ENCODE results near the gene ORC2. TPM values are rescaled to one million over a fixed set of nuclear protein-coding genes. Genes with fewer than 3 reads are reported as not detected.

ORC2 gene
- total RNA-seq, 1 donor from 2014 or later: 36.8 TPM

- H3K27me3 Mint-ChIP-seq: no peaks in the 10 kb centered on the region
- H3K36me3 Mint-ChIP-seq (ENCODE audit: low read depth): peaks cover 64% of the 10 kb centered on the region
- no peak overlapping the region for H3K4me3 Mint-ChIP-seq
- no peaks in the 10 kb centered on the region for H3K4me1 Mint-ChIP-seq
- no peaks in the 10 kb centered on the region for H3K9me3 Mint-ChIP-seq
- intact Hi-C loops (cut with micrococcal nuclease): loop anchor here (5.0 kb wide), 1 partner anchor 36 kb away; no protein-coding TSS in a partner anchor
- CTCF ChIA-PET: no interaction called here
- no peak for ATAC-seq (ENCODE audit: low read depth)
- POLR2A ChIA-PET: no interaction called here
- DNase-seq: no peak
- no peak overlapping the region for H3K27ac Mint-ChIP-seq
- TF ChIP-seq, protein P1, sequence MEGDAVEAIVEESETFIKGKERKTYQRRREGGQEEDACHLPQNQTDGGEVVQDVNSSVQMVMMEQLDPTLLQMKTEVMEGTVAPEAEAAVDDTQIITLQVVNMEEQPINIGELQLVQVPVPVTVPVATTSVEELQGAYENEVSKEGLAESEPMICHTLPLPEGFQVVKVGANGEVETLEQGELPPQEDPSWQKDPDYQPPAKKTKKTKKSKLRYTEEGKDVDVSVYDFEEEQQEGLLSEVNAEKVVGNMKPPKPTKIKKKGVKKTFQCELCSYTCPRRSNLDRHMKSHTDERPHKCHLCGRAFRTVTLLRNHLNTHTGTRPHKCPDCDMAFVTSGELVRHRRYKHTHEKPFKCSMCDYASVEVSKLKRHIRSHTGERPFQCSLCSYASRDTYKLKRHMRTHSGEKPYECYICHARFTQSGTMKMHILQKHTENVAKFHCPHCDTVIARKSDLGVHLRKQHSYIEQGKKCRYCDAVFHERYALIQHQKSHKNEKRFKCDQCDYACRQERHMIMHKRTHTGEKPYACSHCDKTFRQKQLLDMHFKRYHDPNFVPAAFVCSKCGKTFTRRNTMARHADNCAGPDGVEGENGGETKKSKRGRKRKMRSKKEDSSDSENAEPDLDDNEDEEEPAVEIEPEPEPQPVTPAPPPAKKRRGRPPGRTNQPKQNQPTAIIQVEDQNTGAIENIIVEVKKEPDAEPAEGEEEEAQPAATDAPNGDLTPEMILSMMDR (IDR thresholded peaks at IDR 0.05): no peak
Observed at GRCh38 chr2:200943527-200944105, 19.8 kb downstream of the ORC2 start.

DNA sequence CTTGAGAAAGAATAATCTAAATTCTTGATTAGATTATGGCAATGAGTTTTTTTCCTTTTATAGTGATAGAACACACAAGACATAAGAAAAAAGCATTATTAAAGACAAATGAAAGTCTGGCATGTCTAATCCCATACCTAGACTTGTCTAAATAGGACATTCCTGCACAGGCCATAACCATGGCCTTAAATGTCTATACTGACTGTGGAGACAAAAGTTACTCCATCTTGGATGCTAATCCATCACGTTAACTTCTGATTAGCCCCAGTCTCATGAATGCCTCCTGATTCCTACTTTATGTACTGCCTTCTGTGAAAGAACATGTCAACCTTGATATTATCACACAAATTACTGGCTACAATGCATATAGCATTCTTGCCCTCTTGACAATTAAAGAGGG is 23.6 kb downstream of the ORC2 start:
- no peak for ATAC-seq (ENCODE audit: low read depth)
- H3K27me3 Mint-ChIP-seq: no peaks in the 10 kb centered on the region
- POLR2A ChIA-PET: no interaction called here
- H3K27ac Mint-ChIP-seq: no peak overlapping the region
- TF ChIP-seq, protein P1 (IDR thresholded peaks at IDR 0.05): no peak
- no peaks in the 10 kb centered on the region for H3K9me3 Mint-ChIP-seq
- DNase-seq: no peak
- CTCF ChIA-PET: no interaction called here
- H3K4me1 Mint-ChIP-seq: no peaks in the 10 kb centered on the region
- intact Hi-C loops (cut with micrococcal nuclease): loop anchor here (5.0 kb wide), 1 partner anchor 33 kb away; no protein-coding TSS in a partner anchor
- H3K36me3 Mint-ChIP-seq (ENCODE audit: low read depth): peaks cover 73% of the 10 kb centered on the region
- no peak overlapping the region for H3K4me3 Mint-ChIP-seq

GRCh38 chr2:200930947-200931626 is 32.4 kb downstream of the ORC2 start:
- CTCF ChIA-PET: no interaction called here
- POLR2A ChIA-PET: no interaction called here
- Mint-ChIP-seq H3K9me3 (no peaks in the 10 kb centered on the region), H3K27ac (no peak overlapping the region), H3K4me3 (no peak overlapping the region), H3K36me3 (ENCODE audit: low read depth) (peaks cover 60% of the 10 kb centered on the region), H3K27me3 (no peaks in the 10 kb centered on the region), H3K4me1 (no peaks in the 10 kb centered on the region)
- no peak for DNase-seq
- TF ChIP-seq, protein P1 (IDR thresholded peaks at IDR 0.05): no peak
- no peak for ATAC-seq (ENCODE audit: low read depth)
- intact Hi-C loops (cut with micrococcal nuclease): no loop called here

- H3K36me3 Mint-ChIP-seq (ENCODE audit: low read depth): peaks cover 56% of the 10 kb centered on the region
- H3K27me3 Mint-ChIP-seq: no peaks in the 10 kb centered on the region
Observed at GRCh38 chr2:200929334-200930249, 33.9 kb downstream of the ORC2 start.

More at GRCh38 chr2:200929334-200930249, 33.9 kb downstream of the ORC2 start:
- Mint-ChIP-seq H3K4me1 (no peaks in the 10 kb centered on the region), H3K9me3 (no peaks in the 10 kb centered on the region), H3K4me3 (no peak overlapping the region), H3K27ac (no peak overlapping the region)
- ChIA-PET CTCF (no interaction called here), POLR2A (interaction anchor here (0.6 kb wide), 2 partner anchors 204 to 283 kb away, joined by 3 to 4 read pairs; no protein-coding TSS in a partner anchor)
- DNase-seq: no peak
- TF ChIP-seq, protein P1 (IDR thresholded peaks at IDR 0.05): no peak
- ATAC-seq (ENCODE audit: low read depth): no peak
- intact Hi-C loops (cut with micrococcal nuclease): no loop called here

All from activated B cell treated with CpG ODN at 0.5 μM for 24 hours (primary cell).